Sigmoid colon (tissue), 4 donors: ENCODE data around the gene BCAS4.

Experiments
- CTCF ChIP-seq, 4 experiments: fragments of 450-650 bp in 3 of 4; fragments of 200-600 bp in 1 of 4; IDR thresholded peaks; one replicate each; pipeline ENCODE4 v1.5.1; 2016 to 2019; ENCODE audit warnings: antibody characterized with exemption in 4 of 4, mild to moderate bottlenecking in 3 of 4, moderate library complexity in 2 of 4
- EP300 ChIP-seq, 4 donors: sonication (generic); formaldehyde crosslinking; IDR thresholded peaks; one replicate each; pipeline ENCODE4 v1.6.1; 2017; ENCODE audit warnings: antibody characterized with exemption in 4 of 4
- POLR2A ChIP-seq, 2 donors: fragments of 450-650 bp; IDR thresholded peaks; one replicate each; pipeline ENCODE4 v1.6.1; 2016; ENCODE audit warnings: antibody characterized with exemption in 2 of 2, mild to moderate bottlenecking in 2 of 2, moderate library complexity in 2 of 2

- TF ChIP-seq POLR2A (IDR thresholded peaks at IDR 0.05) (no peak), CTCF (IDR thresholded peaks at IDR 0.05) (no peak), EP300 (IDR thresholded peaks at IDR 0.05) (no peak)
Measured at GRCh38 chr20:50852085-50852484, 57.2 kb downstream of the BCAS4 start.
